ENCODE data around the gene PIGM.

PIGM gene

GRCh38 chr1:160040476-160040875, 8.7 kb upstream of the PIGM start:
- no peak for DNase-seq (ENCODE audit: low read depth)
- TF ChIP-seq CTCF (IDR thresholded peaks at IDR 0.05; ENCODE audit: low read depth, low read length, missing control alignments): no peak
- H3K4me3 ChIP-seq (ENCODE audit: low read depth, low read length): no peak overlapping the region

DNA sequence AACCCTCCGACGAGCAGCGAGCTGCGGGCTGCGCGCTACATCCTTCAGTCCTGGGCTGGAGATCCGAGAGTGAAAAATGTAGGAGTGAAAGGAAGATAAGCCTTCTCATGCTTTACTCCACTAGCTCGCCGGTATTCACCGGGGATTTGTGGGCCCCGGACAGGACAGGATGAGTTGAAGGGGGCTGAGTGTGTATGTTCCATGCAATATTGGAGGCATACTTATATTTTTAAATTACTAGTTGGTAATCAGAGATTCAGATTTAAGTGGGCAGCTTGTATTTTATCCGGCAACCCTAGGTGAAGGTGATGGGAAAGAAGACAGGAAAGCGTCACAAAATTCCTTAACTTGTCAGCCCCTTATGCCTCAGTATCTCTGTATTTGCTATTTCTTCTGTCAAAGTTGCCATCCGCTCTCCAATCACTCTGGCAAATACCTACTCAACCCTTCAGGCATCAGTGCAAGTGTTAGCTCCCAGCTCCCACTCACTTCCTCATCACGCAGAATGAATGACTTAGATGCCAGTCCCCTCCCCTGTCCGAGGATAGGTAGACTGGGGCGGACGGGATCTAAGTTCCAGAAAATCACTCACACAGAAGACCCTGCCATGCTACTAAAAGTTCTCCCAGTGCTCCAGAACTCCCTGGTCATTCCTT, 503 bp upstream of the PIGM start:
- TF ChIP-seq CTCF (IDR thresholded peaks at IDR 0.05; ENCODE audit: low read depth, low read length, missing control alignments): no peak
- H3K4me3 ChIP-seq (ENCODE audit: low read depth, low read length): peak overlapping the region; percentile 86
- no peak for DNase-seq (ENCODE audit: low read depth)

GRCh38 chr1:160030657-160031364, 979 bp downstream of the PIGM start:
- peak overlapping the region; percentile 86 for H3K4me3 ChIP-seq (ENCODE audit: low read depth, low read length)
- TF ChIP-seq CTCF (IDR thresholded peaks at IDR 0.05; ENCODE audit: low read depth, low read length, missing control alignments): no peak
- no peak for DNase-seq (ENCODE audit: low read depth)

GRCh38 chr1:160028426-160028825, 3.4 kb downstream of the PIGM start:
- H3K4me3 ChIP-seq (ENCODE audit: low read depth, low read length): no peak overlapping the region
- DNase-seq (ENCODE audit: low read depth): no peak
- no peak for TF ChIP-seq CTCF (IDR thresholded peaks at IDR 0.05; ENCODE audit: low read depth, low read length, missing control alignments)

- H3K4me3 ChIP-seq (ENCODE audit: low read depth, low read length): no peak overlapping the region
- no peak for DNase-seq (ENCODE audit: low read depth)
- TF ChIP-seq CTCF (IDR thresholded peaks at IDR 0.05; ENCODE audit: low read depth, low read length, missing control alignments): no peak
These were observed 6.5 kb downstream of the PIGM start for GRCh38 chr1:160025314-160025713.

GRCh38 chr1:160024195-160024905, 7.4 kb downstream of the PIGM start:
- no peak overlapping the region for H3K4me3 ChIP-seq (ENCODE audit: low read depth, low read length)
- no peak for DNase-seq (ENCODE audit: low read depth)
- TF ChIP-seq CTCF (IDR thresholded peaks at IDR 0.05; ENCODE audit: low read depth, low read length, missing control alignments): no peak
